Psoas muscle (tissue), 8 donors: ENCODE results near the gene RIMBP2. TPM values are rescaled to one million over a fixed set of nuclear protein-coding genes. Genes with fewer than 3 reads are reported as not detected.

ENCODE experiments used
- ATAC-seq, 4 donors: fragments of 200-7000 bp; cut with Tn5 transposase; one replicate each; pipeline ENCODE4 v1.9.1; 2020; ENCODE audit warnings: moderate library complexity in 3 of 4, mild to moderate bottlenecking in 2 of 4
- DNase-seq, 2 donors: peaks; one replicate each; pipeline ENCODE4 v3.0.0-alpha.2; 2020
- H3K27ac ChIP-seq: fragments of 200-600 bp; one replicate; pipeline ENCODE4 v1.8.0; 2022
- H3K27me3 ChIP-seq, 3 donors: fragments of 200-600 bp in 1 of 3; one replicate each; pipeline versions ENCODE4 v1.6.1 to v1.8.0; 2013 to 2022; ENCODE audit warnings: low read length in 2 of 3, mild to moderate bottlenecking in 2 of 3, moderate library complexity in 1 of 3; ENCODE audit not compliant: insufficient read depth in 3 of 3
- H3K36me3 ChIP-seq, 2 donors: fragments of 200-600 bp in 1 of 2; one replicate each; pipeline versions ENCODE4 v1.6.1 to v1.8.0; 2013 to 2022; ENCODE audit warnings: low read depth in 1 of 2, mild to moderate bottlenecking in 1 of 2, moderate library complexity in 1 of 2; ENCODE audit not compliant: insufficient read depth in 1 of 2
- H3K4me1 ChIP-seq: fragments of 200-600 bp; one replicate; pipeline ENCODE4 v1.8.0; 2022
- H3K4me3 ChIP-seq: fragments of 200-600 bp; one replicate; pipeline ENCODE4 v1.8.0; 2022; ENCODE audit warnings: mild to moderate bottlenecking
- H3K9me3 ChIP-seq: fragments of 200-600 bp; one replicate; pipeline ENCODE4 v1.8.0; 2022
- CTCF ChIP-seq: fragments of 200-600 bp; IDR thresholded peaks from one replicate; pipeline ENCODE4 v1.8.0; 2022; ENCODE audit warnings: antibody characterized with exemption
- WGBS, 3 donors: extraction: QIAGEN DNeasy Blood & Tissue Kit; methylation state at CpG; one replicate each; pipeline versions ENCODE4 v1.1.6 to v1.1.7; 2013; 5-methylcytosine and 5-hydroxymethylcytosine counted together
- intact Hi-C, 2 donors: fragments of 100-400 bp; cut with DNase I; formaldehyde crosslinking; loops; one replicate each; pipeline versions ENCODE4 v1.11.0 to v1.14.2; 2022
- polyA plus RNA-seq, 3 donors: library from polyadenylated mRNA; stranded (reverse); fragments of 200-250 nt; gene quantifications; one replicate each; pipeline ENCODE4 v1.2.3, GENCODE V29; 2013
- total RNA-seq, 4 donors: library from RNA; stranded (reverse); fragmentation: NEBNext Ultra II Directional in 2 of 4; extraction: Animal tissue kit (Norgen Biotek cat#: 25700) in 2 of 4; gene quantifications; one replicate each; pipeline versions ENCODE4 v1.2.1 to v1.2.4, GENCODE V29; 2021 to 2023
- donor health status: healthy with polysubstance abuse.
- donor health status: DM: no; HTN: no; CAD: no; lungs with moderate emphysema.
- donor health status: Bipolar disorder and iron deficiency.
- donor health status: healthy.
- donor health status: DM: yes; HTN: yes; CAD: no.
- donor health status: DM: no; HTN: no; CAD: no.
- donor health status: DM: no; HTN: no; CAD: no.
- donor health status: DM: yes; HTN: yes; CAD: no.

Gene RIMBP2
- total and polyA plus RNA-seq, 7 donors = 0.05 to 1.2 (median 0.21) TPM

GRCh38 chr12:130573766-130574165 is 142.3 kb downstream of the RIMBP2 start:
- WGBS, 3 donors = 34 to 38% (median 34%) methylated on average over 7 of the region's 7 CpGs
- H3K27ac ChIP-seq = no peak overlapping the region
- no peaks in the 10 kb centered on the region for H3K36me3 ChIP-seq
- H3K9me3 ChIP-seq = no peaks in the 10 kb centered on the region
- ATAC-seq = no peak
- DNase-seq = no peak
- no peaks in the 10 kb centered on the region for H3K4me1 ChIP-seq
- intact Hi-C loops = no loop called here
- TF ChIP-seq CTCF = no peak
- no peak overlapping the region for H3K4me3 ChIP-seq
- H3K27me3 ChIP-seq = no peaks in the 10 kb centered on the region

GRCh38 chr12:130573235-130573634 is 142.9 kb downstream of the RIMBP2 start:
- H3K36me3 ChIP-seq = no peaks in the 10 kb centered on the region
- no peak overlapping the region for H3K4me3 ChIP-seq
- no peak for TF ChIP-seq CTCF
- H3K4me1 ChIP-seq = no peaks in the 10 kb centered on the region
- DNase-seq (no peak), ATAC-seq (no peak)
- no peaks in the 10 kb centered on the region for H3K27me3 ChIP-seq
- intact Hi-C loops = no loop called here
- no peaks in the 10 kb centered on the region for H3K9me3 ChIP-seq
- 87 to 89% (median 88%) methylated on average over 14 of the region's 14 CpGs for WGBS, 3 donors
- H3K27ac ChIP-seq = no peak overlapping the region

GRCh38 chr12:130572553-130572952 is 143.5 kb downstream of the RIMBP2 start:
- DNase-seq = no peak
- Histone ChIP-seq H3K36me3 (no peaks in the 10 kb centered on the region), H3K4me1 (no peaks in the 10 kb centered on the region), H3K9me3 (no peaks in the 10 kb centered on the region), H3K27me3 (no peaks in the 10 kb centered on the region), H3K4me3 (no peak overlapping the region), H3K27ac (no peak overlapping the region)
- intact Hi-C loops = no loop called here
- ATAC-seq = no peak
- no peak for TF ChIP-seq CTCF
- WGBS, 3 donors = 61 to 64% (median 62%) methylated on average over 11 of the region's 11 CpGs

- ATAC-seq = no peak
- Histone ChIP-seq H3K9me3 (no peaks in the 10 kb centered on the region), H3K27ac (no peak overlapping the region), H3K36me3 (no peaks in the 10 kb centered on the region), H3K4me1 (no peaks in the 10 kb centered on the region), H3K27me3 (no peaks in the 10 kb centered on the region), H3K4me3 (no peak overlapping the region)
- DNase-seq = no peak
- 79 to 83% (median 82%) methylated on average over 8 of the region's 8 CpGs for whole genome bisulfite sequencing, 3 donors
- TF ChIP-seq CTCF = no peak
- intact Hi-C loops = no loop called here
These were observed 144.4 kb downstream of the RIMBP2 start for GRCh38 chr12:130571734-130572133.

- Histone ChIP-seq H3K4me3 (no peak overlapping the region), H3K9me3 (no peaks in the 10 kb centered on the region), H3K36me3 (no peaks in the 10 kb centered on the region), H3K27me3 (no peaks in the 10 kb centered on the region), H3K27ac (no peak overlapping the region), H3K4me1 (no peaks in the 10 kb centered on the region)
- DNase-seq (no peak), ATAC-seq (no peak)
- no peak for TF ChIP-seq CTCF
- WGBS, 3 donors = 61 to 90% (median 68%) methylated on average over 5 to 6 of the region's 6 CpGs
- intact Hi-C loops = no loop called here
These were observed 145.0 kb downstream of the RIMBP2 start for GRCh38 chr12:130571089-130571488.
